ENCODE results near the gene SBF1. TPM values are rescaled to one million over a fixed set of nuclear protein-coding genes. Genes with fewer than 3 reads are reported as not detected.
A peak's percentile ranks its signal among the peaks of the same experiment; 100 is the strongest.
"Not testable (repeated sequence)": the region's sequence is repeated elsewhere in the genome, so short reads cannot be mapped to it uniquely, and the experiment has no call there.

Gene SBF1
- total RNA-seq, 1 donor = 75.1 TPM

- no peak for DNase-seq (ENCODE audit: low read depth)
- TF ChIP-seq CTCF (IDR thresholded peaks at IDR 0.05; ENCODE audit: insufficient read depth, low read depth, low read length) = no peak
- H3K4me3 ChIP-seq (ENCODE audit: low read depth, low read length) = no peak overlapping the region
Measured at GRCh38 chr22:50417411-50418210, 57.2 kb downstream of the SBF1 start.

- no peak for TF ChIP-seq CTCF (IDR thresholded peaks at IDR 0.05; ENCODE audit: insufficient read depth, low read depth, low read length)
Measured at GRCh38 chr22:50416996-50417395, 57.8 kb downstream of the SBF1 start.

GRCh38 chr22:50415426-50415825 lies 59.4 kb downstream of the SBF1 start:
- no peak for TF ChIP-seq CTCF (IDR thresholded peaks at IDR 0.05; ENCODE audit: insufficient read depth, low read depth, low read length)
- H3K4me3 ChIP-seq (ENCODE audit: low read depth, low read length) = no peak overlapping the region
- no peak for DNase-seq (ENCODE audit: low read depth)

More at GRCh38 chr22:50416996-50417395, 57.8 kb downstream of the SBF1 start:
- no peak for DNase-seq (ENCODE audit: low read depth)
- H3K4me3 ChIP-seq (ENCODE audit: low read depth, low read length) = no peak overlapping the region

GRCh38 chr22:50414476-50415248 lies 60.2 kb downstream of the SBF1 start:
- TF ChIP-seq CTCF (IDR thresholded peaks at IDR 0.05; ENCODE audit: insufficient read depth, low read depth, low read length) = no peak
- DNase-seq (ENCODE audit: low read depth) = no peak
- H3K4me3 ChIP-seq (ENCODE audit: low read depth, low read length) = no peak overlapping the region

GRCh38 chr22:50408954-50409353 lies 65.9 kb downstream of the SBF1 start:
- H3K4me3 ChIP-seq (ENCODE audit: low read depth, low read length) = not testable (repeated sequence)
- peak; percentile 26 for DNase-seq (ENCODE audit: low read depth)

GRCh38 chr22:50408311-50408710 lies 66.5 kb downstream of the SBF1 start:
- DNase-seq (ENCODE audit: low read depth) = no peak
- no peak overlapping the region for H3K4me3 ChIP-seq (ENCODE audit: low read depth, low read length)
- TF ChIP-seq CTCF (IDR thresholded peaks at IDR 0.05; ENCODE audit: insufficient read depth, low read depth, low read length) = no peak

- H3K4me3 ChIP-seq (ENCODE audit: low read depth, low read length) = no peak overlapping the region
- TF ChIP-seq CTCF (IDR thresholded peaks at IDR 0.05; ENCODE audit: insufficient read depth, low read depth, low read length) = no peak
- DNase-seq (ENCODE audit: low read depth) = no peak
Measured at GRCh38 chr22:50406416-50407170, 68.2 kb downstream of the SBF1 start.
